GM18861 (cell line): ENCODE results near the gene CDCA3.

ENCODE experiments used
- ATAC-seq: cut with Tn5 transposase; IDR thresholded peaks from one replicate; pipeline ENCODE4 v1.9.1; 2021; ENCODE audit not compliant: unreplicated experiment

Gene CDCA3

DNA sequence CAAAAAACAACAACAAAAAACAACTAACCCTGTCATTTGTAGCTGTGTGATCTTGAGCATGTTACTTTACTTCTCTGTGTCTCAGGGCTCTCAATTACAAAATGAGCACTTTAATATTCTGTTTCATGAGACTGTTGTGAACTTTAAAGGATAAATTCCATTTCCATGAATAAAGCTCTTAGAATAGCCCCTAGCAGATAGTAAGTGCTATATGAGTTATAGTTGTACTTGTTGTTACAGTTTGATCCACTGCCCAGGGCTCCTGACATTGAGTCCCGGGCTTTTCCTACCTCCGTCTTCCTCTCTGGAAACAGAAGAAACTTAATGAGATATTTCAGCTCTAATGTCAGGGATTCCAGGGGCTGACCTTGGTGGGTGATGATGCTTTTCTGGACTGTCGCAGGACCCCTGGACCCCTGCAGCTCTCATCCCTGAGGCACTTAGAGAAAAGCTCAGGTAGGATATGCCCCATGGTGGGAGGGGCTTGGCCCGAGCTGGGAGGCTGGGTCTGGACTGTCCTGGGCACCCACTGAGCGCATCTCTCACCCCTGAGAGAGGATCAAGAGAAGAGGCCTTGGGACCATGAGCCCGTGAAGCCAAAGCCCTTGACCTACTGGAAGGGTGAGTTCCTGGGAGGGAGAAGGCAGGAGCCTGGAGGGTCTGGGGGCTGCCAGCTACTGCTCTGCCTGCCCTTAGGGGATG lies 17.7 kb downstream of the CDCA3 start:
- no peak for ATAC-seq

DNA sequence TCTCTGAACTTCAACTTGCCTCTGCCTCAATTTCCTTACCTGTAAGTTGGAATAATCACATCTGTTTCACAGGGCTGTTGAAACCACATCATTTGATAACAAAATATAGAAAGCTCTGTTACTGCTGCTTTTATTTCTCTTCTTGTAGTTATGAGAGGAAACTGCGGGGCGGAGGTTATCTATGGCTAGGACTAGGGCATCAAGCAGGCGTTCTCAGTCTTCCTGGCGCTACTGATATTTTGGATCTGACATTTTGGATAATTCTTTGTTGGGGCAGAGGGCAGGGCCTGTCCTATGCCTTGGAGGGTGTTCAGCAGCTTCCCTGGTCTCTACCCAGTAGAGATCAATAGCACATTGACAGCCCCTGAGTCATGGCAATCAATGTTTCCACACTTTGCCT lies 19.0 kb downstream of the CDCA3 start:
- ATAC-seq: no peak

DNA sequence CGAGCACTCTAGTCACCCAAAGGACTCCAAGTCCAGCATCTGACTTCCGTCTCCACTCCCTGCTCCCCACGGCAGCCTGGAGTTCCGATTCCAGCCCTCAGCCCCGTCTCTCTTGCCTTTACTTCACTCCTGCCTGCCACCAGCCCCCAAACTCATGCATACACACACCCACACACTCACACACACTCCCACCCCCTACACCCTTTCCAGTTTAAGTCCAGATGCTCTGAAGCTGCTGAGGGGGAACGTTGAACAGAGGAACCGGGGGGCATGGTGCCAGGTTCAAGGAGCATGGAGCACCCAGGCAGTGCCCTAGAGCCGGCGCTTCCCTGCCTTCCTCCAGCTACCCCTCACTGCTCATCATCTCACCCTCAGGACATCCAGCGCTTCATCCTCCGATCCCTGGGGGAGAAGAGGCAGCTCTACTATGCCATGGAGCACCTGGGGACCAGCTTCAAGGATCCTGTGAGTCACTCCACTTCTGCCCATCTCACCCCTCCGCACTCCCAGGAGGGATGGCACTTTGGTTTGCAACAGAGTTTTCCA lies 19.6 kb downstream of the CDCA3 start:
- ATAC-seq: no peak

- no peak for ATAC-seq
Measured at GRCh38 chr12:6830999-6831398, 20.1 kb downstream of the CDCA3 start.

- no peak for ATAC-seq
Measured at GRCh38 chr12:6830286-6830890, 20.7 kb downstream of the CDCA3 start.

DNA sequence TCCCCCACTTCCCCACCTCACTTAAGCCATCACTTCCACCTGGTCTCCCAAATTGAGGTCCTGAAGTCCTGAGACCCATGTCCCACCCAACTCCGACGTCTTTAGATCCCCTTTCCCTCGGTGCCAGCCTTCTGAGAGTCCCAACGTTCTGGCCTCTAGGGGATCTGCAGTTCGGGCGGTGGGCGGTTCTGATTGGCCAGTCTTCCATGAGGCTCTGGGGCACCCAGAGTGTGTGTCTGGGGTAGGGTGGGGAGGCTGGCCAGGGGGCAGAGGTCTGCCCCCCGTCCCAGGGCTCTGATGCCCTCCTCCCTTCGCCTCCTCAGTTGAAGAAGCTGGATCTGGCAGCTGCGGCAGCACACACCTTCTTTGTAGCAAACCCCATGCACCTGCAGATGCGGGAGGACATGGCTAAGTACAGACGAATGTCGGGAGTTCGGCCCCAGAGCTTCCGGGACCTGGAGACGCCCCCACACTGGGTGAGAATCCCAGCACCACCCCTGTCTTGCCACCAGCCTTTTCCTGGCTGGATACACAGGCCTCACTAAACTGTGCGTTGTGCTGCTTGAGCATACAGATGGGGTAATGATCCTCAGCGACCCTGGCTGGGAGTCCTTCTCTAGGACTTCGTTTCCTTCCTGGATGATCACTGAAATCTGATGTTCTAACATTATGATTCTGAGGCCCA lies 21.4 kb downstream of the CDCA3 start:
- no peak for ATAC-seq

DNA sequence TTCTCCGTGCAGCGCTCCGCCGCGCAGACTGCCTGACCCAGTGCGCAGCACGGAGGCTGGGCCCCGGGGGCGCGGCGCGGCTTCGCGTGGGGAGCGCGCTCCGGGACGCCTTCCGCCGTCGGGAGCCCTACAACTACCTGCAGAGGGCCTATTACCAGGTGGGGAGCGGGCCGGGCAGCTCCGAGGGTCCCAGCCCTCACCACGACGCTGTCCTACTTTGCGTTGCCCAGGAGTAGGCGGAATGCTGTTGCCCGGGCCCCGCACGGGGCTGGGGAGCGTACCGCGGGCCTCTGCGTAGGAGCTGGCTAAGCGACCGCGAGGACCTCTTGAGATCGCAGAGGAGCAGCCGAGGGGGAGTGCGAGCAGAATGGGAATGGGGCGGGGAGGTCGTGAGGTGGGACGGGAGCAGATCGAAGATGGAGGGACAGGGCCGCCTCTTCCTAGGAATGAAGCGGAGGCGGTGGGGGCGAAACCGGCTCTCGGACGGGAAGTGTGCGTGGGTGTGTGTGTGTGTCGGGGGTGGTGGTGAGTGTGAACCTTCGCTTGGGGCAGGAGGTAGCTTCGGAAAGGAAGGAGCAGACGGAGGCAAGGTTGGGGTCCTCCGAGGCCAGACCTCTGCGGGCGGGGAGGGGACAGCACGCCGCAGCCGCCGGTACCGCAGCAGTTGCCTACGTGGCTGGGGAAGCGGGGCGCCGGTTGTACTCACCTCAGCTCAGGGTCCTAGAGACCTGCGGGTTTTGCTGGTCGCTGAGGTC lies 22.1 kb downstream of the CDCA3 start:
- no peak for ATAC-seq

- no peak for ATAC-seq
Measured at GRCh38 chr12:6827982-6828780, 22.9 kb downstream of the CDCA3 start, which contains the start of gene P3H3. P3H3 (plus strand) TSS chr12:6828407; CDS start chr12:6828441, 34 bp downstream.

- no peak for ATAC-seq
Measured at GRCh38 chr12:6827437-6827911, 23.6 kb downstream of the CDCA3 start.

- ATAC-seq: no peak
Measured at GRCh38 chr12:6826734-6827436, 24.2 kb downstream of the CDCA3 start.

- ATAC-seq: no peak
Measured at GRCh38 chr12:6826125-6826733, 24.9 kb downstream of the CDCA3 start.

GRCh38 chr12:6825398-6826124 lies 25.5 kb downstream of the CDCA3 start:
- no peak for ATAC-seq

- ATAC-seq: no peak
Measured at GRCh38 chr12:6824901-6825381, 26.1 kb downstream of the CDCA3 start.

GRCh38 chr12:6824085-6824775 lies 26.9 kb downstream of the CDCA3 start:
- no peak for ATAC-seq

DNA sequence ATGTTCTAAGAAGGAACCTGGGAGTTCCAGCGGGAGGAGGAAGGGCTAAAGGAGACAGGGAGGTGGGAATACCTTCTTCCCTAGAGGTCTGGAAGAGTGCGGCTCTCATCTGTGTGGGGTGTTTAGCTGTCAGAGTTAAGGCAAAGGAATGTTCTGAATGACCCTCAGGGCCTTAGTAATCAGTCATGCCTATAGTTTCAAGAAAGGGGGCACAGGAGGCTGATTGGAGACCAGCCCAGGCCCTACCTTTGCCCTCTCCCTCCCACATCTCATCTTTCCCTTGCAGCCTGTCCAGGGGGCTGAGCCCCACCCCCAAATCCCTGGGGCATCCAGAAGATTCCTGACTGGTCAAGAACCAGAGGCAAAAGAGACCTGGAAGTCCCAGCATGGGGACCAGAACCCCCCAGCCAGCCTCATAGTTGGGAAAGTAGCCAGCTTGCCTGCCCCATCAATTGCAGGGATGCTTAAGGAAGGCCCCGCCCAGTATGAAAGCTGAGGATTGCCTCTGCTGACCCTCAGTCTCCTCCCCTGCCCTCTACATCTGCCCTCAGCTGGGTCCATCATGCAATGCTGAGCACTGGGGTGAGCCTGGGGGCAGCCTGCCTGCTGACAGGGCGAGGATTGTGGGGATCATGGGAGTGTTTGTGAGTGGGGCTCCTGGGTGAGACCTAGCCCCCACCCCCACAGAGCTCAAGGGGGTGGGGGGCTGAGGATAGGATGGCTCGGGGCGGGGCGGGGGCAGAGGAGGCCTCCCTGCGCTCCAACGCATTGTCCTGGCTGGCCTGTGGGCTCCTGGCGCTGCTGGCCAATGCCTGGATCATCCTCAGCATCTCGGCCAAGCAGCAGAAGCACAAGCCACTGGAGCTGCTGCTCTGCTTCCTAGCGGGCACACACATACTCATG lies 27.7 kb downstream of the CDCA3 start:
- ATAC-seq: no peak

- ATAC-seq: no peak
Measured at GRCh38 chr12:6822426-6823135, 28.5 kb downstream of the CDCA3 start.
